ENCODE data around the gene GALNT17.
"Not testable (repeated sequence)": the region's sequence is repeated elsewhere in the genome, so short reads cannot be mapped to it uniquely, and the experiment has no call there.

The GALNT17 gene

GRCh38 chr7:71705901-71706596 lies 574.1 kb downstream of the GALNT17 start:
- DNase-seq, result no peak

GRCh38 chr7:71706597-71706975 lies 574.6 kb downstream of the GALNT17 start:
- no peak for DNase-seq

- no peak for DNase-seq
Observed at GRCh38 chr7:71707041-71707440, 575.1 kb downstream of the GALNT17 start.

GRCh38 chr7:71708710-71709109 lies 576.8 kb downstream of the GALNT17 start:
- DNase-seq, result no peak

GRCh38 chr7:71710442-71710841 lies 578.5 kb downstream of the GALNT17 start:
- no peak for DNase-seq

GRCh38 chr7:71712653-71713180 lies 580.8 kb downstream of the GALNT17 start:
- DNase-seq, result no peak

GRCh38 chr7:71716690-71717089 lies 584.7 kb downstream of the GALNT17 start:
- DNase-seq, result no peak

- DNase-seq, result no peak
Observed at GRCh38 chr7:71718563-71718962, 586.6 kb downstream of the GALNT17 start.

- DNase-seq, result no peak
Observed at GRCh38 chr7:71721742-71722141, 589.8 kb downstream of the GALNT17 start.

- DNase-seq, result no peak
Observed at GRCh38 chr7:71723859-71724258, 591.9 kb downstream of the GALNT17 start.

- DNase-seq, result no peak
Observed at GRCh38 chr7:71727347-71727746, 595.4 kb downstream of the GALNT17 start.

- DNase-seq, result no peak
Observed at GRCh38 chr7:71731740-71732139, 599.8 kb downstream of the GALNT17 start.

- DNase-seq, result peak; percentile 54
Observed at GRCh38 chr7:71733107-71733870, 601.3 kb downstream of the GALNT17 start.

- DNase-seq, result peak; percentile 22
Observed at GRCh38 chr7:71735961-71736556, 604.1 kb downstream of the GALNT17 start.

GRCh38 chr7:71737931-71738540 lies 606.1 kb downstream of the GALNT17 start:
- DNase-seq, result not testable (repeated sequence)

- DNase-seq, result no peak
Observed at GRCh38 chr7:71739520-71740173, 607.7 kb downstream of the GALNT17 start.

- DNase-seq, result no peak
Observed at GRCh38 chr7:71740174-71740560, 608.2 kb downstream of the GALNT17 start.

- no peak for DNase-seq
Observed at GRCh38 chr7:71746006-71746405, 614.1 kb downstream of the GALNT17 start.

GRCh38 chr7:71750290-71750689 lies 618.3 kb downstream of the GALNT17 start:
- no peak for DNase-seq

- no peak for DNase-seq
Observed at GRCh38 chr7:71752171-71752935, 620.4 kb downstream of the GALNT17 start.

- no peak for DNase-seq
Observed at GRCh38 chr7:71753236-71753635, 621.3 kb downstream of the GALNT17 start.
